Colonic mucosa (tissue), 4 donors: ENCODE data around the gene FHIT. TPM values are rescaled to one million over a fixed set of nuclear protein-coding genes. Genes with fewer than 3 reads are reported as not detected.

Experiments used
- DNase-seq: peaks from one replicate; pipeline ENCODE4 v3.0.0-alpha.2; 2020
- H3K27ac ChIP-seq: fragments of 200-600 bp; one replicate; pipeline ENCODE4 v1.8.0; 2021
- H3K27me3 ChIP-seq: fragments of 200-600 bp; one replicate; pipeline ENCODE4 v1.8.0; 2021
- H3K36me3 ChIP-seq: fragments of 200-600 bp; one replicate; pipeline ENCODE4 v1.8.0; 2021
- H3K4me1 ChIP-seq: fragments of 200-600 bp; one replicate; pipeline ENCODE4 v1.8.0; 2021; ENCODE audit warnings: mild to moderate bottlenecking
- H3K4me3 ChIP-seq: fragments of 200-600 bp; one replicate; pipeline ENCODE4 v1.8.0; 2021
- H3K9ac ChIP-seq, 2 donors: one replicate each; pipeline ENCODE4 v1.7.0; 2013; ENCODE audit warnings: control low read depth in 2 of 2, low read depth in 2 of 2, low read length in 2 of 2
- H3K9me3 ChIP-seq: fragments of 200-600 bp; one replicate; pipeline ENCODE4 v1.8.0; 2021
- intact Hi-C: fragments of 100-400 bp; cut with DNase I; formaldehyde crosslinking; loops from one replicate; pipeline ENCODE4 v1.14.1; 2022
- total RNA-seq, 2 donors: library from RNA; stranded (reverse); fragmentation: NEBNext Ultra II Directional in 1 of 2; extraction: Animal tissue kit (Norgen Biotek cat#: 25700) in 1 of 2; gene quantifications; one replicate each; pipeline ENCODE4 v1.2.1, GENCODE V29; 2021
- TF ChIP-seq, protein P1 (sequence below): fragments of 200-600 bp; IDR thresholded peaks from one replicate; pipeline ENCODE4 v1.8.0; 2022; ENCODE audit warnings: antibody characterized with exemption, mild to moderate bottlenecking
- donor health status: healthy.
- donor health status: DM: no; HTN: no; CAD: no.
- donor health status: DM: no; HTN: no; CAD: no.

Gene FHIT
- total RNA-seq, 2 donors from 2014 or later = 7.7 to 9.4 TPM

DNA sequence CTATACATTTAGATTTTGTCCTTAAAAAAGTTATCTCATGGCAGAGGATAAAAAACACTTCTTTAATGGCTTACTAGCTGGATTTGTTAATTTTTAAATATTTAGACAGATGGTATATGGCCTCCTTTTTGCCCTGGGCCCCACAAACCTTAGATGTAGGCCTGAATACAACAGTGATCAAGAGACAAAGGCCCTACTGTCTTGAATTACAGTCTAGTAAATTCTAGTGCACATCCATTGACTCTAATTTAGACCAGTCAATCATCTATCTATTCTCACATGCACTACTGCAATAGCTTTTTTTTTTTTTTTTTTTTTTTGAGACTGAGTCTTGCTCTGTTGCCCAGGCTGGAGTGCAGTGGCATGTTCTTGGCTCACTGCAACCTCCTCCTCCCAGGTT, 452.8 kb downstream of the FHIT start:
- no peaks in the 10 kb centered on the region for H3K4me1 ChIP-seq
- H3K27ac ChIP-seq = no peak overlapping the region
- H3K9me3 ChIP-seq = no peaks in the 10 kb centered on the region
- DNase-seq = no peak
- no peak overlapping the region for H3K4me3 ChIP-seq
- intact Hi-C loops = no loop called here
- H3K9ac ChIP-seq = no peak overlapping the region
- no peaks in the 10 kb centered on the region for H3K36me3 ChIP-seq
- TF ChIP-seq, protein P1, sequence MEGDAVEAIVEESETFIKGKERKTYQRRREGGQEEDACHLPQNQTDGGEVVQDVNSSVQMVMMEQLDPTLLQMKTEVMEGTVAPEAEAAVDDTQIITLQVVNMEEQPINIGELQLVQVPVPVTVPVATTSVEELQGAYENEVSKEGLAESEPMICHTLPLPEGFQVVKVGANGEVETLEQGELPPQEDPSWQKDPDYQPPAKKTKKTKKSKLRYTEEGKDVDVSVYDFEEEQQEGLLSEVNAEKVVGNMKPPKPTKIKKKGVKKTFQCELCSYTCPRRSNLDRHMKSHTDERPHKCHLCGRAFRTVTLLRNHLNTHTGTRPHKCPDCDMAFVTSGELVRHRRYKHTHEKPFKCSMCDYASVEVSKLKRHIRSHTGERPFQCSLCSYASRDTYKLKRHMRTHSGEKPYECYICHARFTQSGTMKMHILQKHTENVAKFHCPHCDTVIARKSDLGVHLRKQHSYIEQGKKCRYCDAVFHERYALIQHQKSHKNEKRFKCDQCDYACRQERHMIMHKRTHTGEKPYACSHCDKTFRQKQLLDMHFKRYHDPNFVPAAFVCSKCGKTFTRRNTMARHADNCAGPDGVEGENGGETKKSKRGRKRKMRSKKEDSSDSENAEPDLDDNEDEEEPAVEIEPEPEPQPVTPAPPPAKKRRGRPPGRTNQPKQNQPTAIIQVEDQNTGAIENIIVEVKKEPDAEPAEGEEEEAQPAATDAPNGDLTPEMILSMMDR = no peak
- H3K27me3 ChIP-seq = no peaks in the 10 kb centered on the region

GRCh38 chr3:60792249-60792852, 458.9 kb downstream of the FHIT start:
- Histone ChIP-seq H3K9me3 (no peaks in the 10 kb centered on the region), H3K27ac (no peak overlapping the region), H3K4me1 (no peaks in the 10 kb centered on the region), H3K4me3 (no peak overlapping the region), H3K27me3 (no peaks in the 10 kb centered on the region), H3K36me3 (no peaks in the 10 kb centered on the region), H3K9ac (no peak overlapping the region)
- TF ChIP-seq, protein P1 = no peak
- DNase-seq = no peak
- intact Hi-C loops = no loop called here

DNA sequence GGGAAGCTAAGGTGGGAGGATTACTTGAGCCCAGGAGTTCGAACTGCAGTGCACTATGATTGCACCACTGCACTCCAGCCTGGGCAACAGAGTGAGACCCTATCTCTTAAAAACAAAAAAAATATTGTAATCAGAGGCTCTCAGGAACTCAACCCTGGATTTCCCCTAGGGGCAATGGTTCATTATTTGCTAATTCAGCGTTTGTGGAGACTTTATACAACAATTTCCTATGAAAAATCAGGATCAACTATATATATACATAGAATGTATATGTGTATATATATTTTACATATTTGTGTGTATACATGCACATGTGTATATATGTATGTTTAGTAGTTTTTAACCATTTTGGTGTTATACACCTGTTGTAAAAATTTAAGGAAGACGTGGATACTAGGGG, 463.1 kb downstream of the FHIT start:
- no peak overlapping the region for H3K4me3 ChIP-seq
- H3K9ac ChIP-seq = no peak overlapping the region
- H3K27ac ChIP-seq = no peak overlapping the region
- H3K27me3 ChIP-seq = no peaks in the 10 kb centered on the region
- no peak for DNase-seq
- H3K36me3 ChIP-seq = no peaks in the 10 kb centered on the region
- TF ChIP-seq, protein P1 = no peak
- intact Hi-C loops = no loop called here
- no peaks in the 10 kb centered on the region for H3K4me1 ChIP-seq
- no peaks in the 10 kb centered on the region for H3K9me3 ChIP-seq

GRCh38 chr3:60781935-60782334, 469.3 kb downstream of the FHIT start:
- Histone ChIP-seq H3K27ac (no peak overlapping the region), H3K9ac (no peak overlapping the region), H3K36me3 (no peaks in the 10 kb centered on the region), H3K4me1 (no peaks in the 10 kb centered on the region), H3K27me3 (no peaks in the 10 kb centered on the region), H3K9me3 (no peaks in the 10 kb centered on the region), H3K4me3 (no peak overlapping the region)
- intact Hi-C loops = no loop called here
- TF ChIP-seq, protein P1 = no peak
- no peak for DNase-seq

GRCh38 chr3:60779637-60780036, 471.6 kb downstream of the FHIT start:
- Histone ChIP-seq H3K27me3 (no peaks in the 10 kb centered on the region), H3K27ac (no peak overlapping the region), H3K4me1 (no peaks in the 10 kb centered on the region), H3K9ac (no peak overlapping the region), H3K4me3 (no peak overlapping the region), H3K36me3 (no peaks in the 10 kb centered on the region), H3K9me3 (no peaks in the 10 kb centered on the region)
- intact Hi-C loops = no loop called here
- no peak for DNase-seq
- TF ChIP-seq, protein P1 = no peak
